Ecto neural progenitor cell (in vitro differentiated cells): Measurements from ENCODE around the gene NAV3.
"Not testable (repeated sequence)": the region's sequence is repeated elsewhere in the genome, so short reads cannot be mapped to it uniquely, and the experiment has no call there.

Source experiments
- DNase-seq: peaks from one replicate; pipeline ENCODE4 v3.0.0-alpha.2; 2018; ENCODE audit warnings: low spot score

NAV3 gene

DNA sequence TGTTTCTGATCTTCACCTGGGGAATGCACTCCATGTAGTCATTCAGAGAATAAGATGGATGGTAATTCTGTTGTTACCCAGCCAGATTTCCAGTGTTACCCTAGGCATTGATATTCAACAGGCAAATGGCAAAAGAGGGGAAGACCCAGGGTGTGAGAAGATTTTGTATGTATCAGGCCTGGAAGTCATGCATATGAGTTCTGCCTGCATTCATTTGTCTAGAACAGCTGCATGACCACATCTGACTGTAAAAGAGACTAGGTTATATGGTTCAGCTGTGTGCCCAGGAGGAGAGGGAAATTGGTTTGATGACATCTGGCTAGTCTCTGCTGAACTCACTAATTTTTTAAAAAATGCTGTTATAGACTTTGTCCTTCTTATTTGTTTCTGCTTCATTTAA lies 224.9 kb downstream of the NAV3 start:
- no peak for DNase-seq

DNA sequence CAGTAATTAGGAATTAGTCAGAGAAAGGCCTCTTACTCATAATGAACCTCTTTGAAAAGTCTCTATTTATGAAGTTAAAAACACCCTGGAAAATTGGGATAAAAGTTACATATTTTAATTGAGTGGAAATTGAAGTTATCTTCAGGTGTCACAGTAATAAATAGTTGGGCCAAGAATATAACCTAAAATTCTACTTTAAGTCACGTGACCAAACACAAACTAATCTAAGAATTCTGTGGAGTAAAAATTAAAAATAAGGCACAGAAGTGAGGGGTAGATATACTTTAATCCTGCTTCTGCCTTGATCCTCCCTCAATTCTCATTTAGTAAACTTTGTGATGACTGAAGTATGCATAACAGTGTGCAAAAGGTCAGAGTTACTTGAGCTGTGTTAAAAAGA lies 226.4 kb downstream of the NAV3 start:
- no peak for DNase-seq

- no peak for DNase-seq
Measured at GRCh38 chr12:78060186-78060585, 229.5 kb downstream of the NAV3 start.

DNA sequence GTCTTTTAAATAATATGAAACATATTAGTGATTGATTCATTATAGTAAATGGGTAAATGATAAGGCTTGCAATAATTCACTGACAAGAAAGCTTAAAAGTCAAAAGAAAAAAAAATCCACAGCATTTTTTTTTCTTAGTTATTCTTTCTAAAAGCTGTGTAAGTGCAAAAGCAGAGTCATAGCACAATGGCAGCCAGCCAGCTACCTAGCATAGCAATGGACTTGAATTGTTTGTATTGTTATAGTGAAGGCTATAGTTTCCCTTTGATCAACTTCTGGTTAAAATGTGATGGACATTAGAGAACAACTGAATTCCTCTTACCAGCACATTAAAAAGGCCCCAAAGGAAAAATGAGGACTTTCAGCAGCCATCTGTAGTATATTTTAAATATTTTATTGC lies 232.1 kb downstream of the NAV3 start:
- no peak for DNase-seq

DNA sequence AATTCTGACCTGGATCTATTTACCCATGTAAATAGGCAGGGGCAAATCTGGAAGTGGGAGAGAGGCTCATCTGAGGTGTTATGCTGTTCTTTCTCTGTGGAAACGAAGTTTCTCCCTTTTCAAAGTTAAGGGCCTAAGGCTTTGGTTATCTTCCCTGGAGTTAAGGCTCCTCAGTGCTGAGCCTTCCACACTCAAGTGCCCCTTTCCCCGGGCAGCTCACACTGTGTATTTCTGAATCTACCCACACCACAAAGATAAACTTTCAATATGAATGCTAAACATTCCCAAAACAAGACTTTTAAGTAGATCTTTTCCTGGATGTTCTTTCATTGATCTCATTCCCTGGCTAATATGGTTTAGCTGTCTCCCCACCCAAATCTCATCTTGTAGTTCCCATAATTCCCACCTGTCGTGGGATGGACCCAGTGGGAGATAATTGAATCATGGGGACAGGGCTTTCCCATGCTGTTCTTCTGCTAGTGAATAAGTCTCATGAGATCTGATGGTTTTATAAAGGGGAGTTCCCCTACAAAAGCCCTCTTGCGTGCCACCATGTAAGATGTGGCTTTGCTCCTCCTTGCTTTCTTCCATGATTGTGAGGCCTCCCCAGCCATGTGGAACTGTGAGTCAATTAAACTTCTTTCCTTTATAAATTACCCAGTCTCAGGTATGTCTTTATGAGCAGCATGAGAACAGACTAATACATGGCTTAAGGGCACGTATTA lies 251.1 kb downstream of the NAV3 start:
- DNase-seq = no peak

DNA sequence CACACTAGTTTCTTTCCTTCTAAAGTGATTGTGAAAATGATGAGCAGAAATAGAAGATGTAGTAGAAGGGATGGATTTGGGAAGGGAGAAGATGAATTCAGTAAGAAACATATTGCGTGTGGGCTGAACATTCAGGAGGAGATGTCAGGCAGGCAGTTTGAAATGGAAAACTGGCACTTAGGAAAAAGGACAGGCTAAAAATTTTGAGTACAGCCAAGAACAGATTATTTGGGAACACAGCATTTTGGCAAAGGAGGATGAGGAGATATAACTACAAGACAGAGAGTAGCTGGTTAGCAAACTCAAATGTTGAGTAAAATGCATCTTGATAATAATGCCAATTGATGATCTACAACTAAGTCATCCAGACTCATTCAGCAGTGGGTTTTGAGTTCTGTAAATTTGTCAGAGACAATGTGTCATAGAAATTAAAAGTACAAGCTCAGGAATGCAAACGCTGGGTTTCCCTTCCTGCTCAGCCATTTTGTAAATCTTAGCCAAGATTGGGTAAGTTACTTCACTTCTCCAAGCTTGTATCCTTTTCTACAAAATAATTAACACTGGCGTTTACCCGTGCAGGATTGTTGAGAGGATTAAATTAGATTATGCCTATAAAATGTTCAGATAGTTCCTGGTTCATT lies 255.0 kb downstream of the NAV3 start:
- DNase-seq = no peak

GRCh38 chr12:78086553-78087362 lies 256.1 kb downstream of the NAV3 start:
- no peak for DNase-seq

DNA sequence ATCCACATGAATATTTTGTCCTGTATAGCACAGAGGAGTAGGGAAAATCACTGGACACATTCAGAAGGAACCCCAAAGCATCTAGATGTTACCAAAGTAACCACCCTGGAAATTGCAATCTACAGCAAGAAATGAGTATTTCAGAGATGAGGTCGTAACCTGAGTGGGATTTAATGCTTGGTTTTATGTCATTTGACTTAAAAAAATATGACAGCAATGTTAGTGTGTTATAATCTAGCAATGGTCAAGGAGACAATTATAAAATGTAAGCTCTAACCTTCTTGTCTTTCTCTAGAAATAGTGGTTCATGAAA lies 256.6 kb downstream of the NAV3 start:
- no peak for DNase-seq

- DNase-seq = no peak
Measured at GRCh38 chr12:78088391-78088832, 257.7 kb downstream of the NAV3 start.

DNA sequence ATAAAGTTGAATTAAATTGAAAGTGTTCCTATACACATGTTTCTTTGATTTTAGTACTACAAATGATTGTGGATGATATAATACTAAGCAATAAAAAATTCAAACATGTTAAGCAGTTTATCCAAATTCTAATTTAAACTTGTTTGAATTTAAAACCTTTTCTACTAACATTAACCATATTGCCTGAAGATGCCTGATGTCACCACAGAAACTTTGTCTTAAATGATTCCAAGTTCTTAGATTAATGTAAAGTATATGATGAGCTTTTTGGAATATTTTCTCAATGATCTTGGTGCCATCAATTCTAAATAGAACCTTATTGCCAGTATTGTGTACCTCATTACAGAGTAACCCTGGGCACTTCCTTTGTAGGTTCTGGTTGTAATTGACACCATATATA lies 259.6 kb downstream of the NAV3 start:
- DNase-seq = no peak

DNA sequence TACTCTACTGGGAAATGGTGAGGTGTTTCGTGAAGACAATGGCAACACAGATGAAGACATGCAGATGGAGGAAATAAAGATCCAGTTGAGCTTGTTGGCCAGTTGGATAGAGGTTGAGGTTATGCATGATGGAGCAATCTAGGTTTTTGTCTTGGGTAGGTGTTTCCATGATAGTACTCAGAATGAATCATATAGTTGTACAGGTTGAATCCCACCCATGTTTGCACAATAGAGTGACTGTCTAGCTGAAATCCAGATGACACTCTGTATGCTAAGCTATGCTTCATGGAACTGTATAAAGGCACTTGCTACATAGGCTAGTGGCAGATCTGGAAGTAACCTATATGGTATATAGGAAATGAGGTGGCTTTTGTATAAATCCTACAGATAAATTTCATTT lies 264.9 kb downstream of the NAV3 start:
- DNase-seq = no peak

DNA sequence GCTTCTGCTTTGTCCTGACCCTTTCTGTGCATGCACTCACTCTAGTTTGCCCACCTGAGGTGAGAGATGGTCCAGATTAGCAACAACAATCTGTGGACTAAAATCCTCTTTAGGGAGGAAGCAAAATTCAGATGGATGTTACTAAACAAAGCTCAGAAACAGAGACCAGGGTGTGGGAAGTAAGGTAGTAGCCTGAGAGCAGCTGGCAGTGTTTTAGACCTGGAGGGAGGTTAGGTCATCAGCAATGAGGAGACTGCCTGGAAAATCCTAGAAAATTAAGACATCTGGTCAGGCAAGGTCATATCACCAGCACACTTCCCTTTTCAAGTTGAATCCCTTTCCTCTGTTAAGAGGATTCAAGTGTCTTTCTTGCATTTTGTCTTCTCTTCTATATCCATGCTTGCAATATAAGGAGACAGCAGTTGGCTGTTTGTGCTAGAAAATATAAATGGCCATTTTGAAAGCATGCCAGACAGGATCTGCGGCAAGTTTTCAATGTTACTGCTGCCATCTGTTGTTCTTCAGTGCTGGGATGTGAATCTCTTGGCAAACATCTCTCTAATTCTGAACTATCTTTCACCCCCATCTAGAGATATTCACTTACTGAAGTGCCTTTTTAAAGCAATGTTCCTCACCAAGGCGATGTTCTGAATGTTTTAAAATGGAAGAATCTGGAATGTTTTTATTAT lies 266.4 kb downstream of the NAV3 start:
- no peak for DNase-seq

GRCh38 chr12:78099806-78100205 lies 269.1 kb downstream of the NAV3 start:
- no peak for DNase-seq

DNA sequence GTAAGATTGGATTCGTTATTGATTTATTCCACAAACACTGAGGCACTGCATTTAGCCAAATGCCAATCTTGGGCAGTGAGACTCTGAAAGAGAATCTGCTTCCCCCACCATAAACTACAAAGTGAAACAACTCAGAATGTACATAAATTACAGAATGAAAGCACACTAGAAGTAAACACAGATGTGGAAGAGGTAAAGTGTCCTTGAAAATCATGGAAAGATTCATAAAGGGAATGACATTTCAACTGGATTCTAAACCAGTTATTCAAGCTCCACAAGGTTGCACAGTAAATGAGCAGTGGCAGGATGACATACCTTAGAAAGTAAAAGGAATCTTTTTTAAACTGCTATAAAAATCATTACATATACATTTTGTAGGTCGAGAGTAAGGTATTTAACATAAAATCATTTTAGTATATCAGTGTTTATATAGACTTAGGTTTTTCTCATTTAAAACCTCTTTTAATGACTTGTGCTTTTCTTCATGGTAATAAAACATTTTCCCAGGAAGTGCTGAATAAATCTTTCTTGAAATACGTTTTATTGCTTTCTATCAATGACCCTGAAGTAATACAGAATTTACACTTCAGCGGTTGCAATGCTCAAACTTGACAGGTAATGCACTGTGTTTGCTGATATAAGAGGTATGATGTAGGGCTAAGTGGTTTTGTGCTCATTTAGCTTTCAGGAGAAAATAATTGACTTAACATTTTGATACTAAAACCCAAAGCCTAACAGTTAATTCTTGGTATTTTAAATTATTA lies 270.6 kb downstream of the NAV3 start:
- DNase-seq = no peak

DNA sequence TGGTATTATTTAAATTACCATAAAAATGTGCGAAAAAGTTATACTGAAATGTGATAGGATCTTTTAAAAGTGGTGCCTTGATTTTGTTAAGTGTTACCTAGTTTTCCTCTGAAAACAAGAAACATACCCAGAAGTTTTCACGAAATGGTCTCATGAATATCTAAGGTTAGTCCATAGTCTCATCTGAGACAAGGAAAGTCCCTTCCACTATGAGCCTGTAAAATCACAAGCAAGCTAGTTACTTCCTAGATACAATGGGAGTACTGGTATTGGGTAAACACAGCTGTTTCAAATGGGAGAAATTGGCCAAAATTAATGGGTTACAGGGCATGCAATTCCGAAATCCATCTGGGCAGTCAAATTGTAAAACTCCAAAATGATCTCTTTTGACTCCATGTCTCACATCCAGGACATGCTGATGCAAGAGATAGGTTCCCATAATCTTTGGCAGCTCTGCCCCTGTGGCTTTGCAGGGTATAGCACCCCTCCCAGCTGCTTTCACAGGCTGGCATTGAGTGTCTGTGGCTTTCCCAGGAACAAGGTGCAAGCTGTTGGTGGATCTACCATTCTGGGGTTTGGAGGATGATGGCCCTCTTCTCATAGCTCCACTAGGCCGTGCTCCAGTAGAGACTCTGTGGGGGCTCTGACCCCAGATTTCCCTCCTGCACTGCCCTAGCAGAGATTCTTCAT lies 271.4 kb downstream of the NAV3 start:
- DNase-seq = no peak

- not testable (repeated sequence) for DNase-seq
Measured at GRCh38 chr12:78102801-78103200, 272.1 kb downstream of the NAV3 start.

- DNase-seq = no peak
Measured at GRCh38 chr12:78115889-78116288, 285.2 kb downstream of the NAV3 start.

DNA sequence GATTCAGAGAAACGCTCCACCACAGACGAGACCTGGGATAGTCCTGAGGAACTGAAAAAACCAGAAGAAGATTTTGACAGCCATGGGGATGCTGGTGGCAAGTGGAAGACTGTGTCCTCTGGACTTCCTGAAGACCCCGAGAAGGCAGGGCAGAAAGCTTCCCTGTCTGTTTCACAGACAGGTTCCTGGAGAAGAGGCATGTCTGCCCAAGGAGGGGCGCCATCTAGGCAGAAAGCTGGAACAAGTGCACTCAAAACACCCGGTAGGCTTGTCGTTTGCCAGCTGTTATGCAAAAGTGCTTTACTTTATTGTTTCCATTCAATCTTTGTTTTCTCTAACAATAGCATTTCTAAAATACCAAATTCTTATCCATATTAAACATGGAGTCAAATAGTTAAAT lies 287.3 kb downstream of the NAV3 start:
- DNase-seq = no peak

DNA sequence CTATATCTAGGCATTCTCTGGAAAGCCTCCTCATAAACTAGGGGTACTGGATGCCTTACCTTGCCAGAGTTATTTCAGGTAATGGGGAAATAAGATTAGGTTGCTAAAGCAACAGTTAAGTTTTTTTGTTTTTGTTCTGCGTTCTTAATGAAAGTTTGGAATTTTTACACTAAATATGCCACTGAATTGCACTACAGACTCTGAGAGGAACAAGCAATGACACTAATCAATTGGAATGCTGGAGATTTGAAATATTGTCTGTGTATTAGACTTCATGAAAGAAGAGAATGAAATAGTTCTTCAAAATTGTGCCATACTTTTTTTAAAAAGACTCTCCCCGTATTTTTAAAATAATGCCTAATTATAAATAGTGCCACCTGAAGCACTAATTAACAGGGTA lies 287.8 kb downstream of the NAV3 start:
- DNase-seq = no peak

- no peak for DNase-seq
Measured at GRCh38 chr12:78119351-78119918, 288.7 kb downstream of the NAV3 start.

- DNase-seq = no peak
Measured at GRCh38 chr12:78120306-78120705, 289.6 kb downstream of the NAV3 start.
